ENCODE results near the gene HOXD1. TPM values are rescaled to one million over a fixed set of nuclear protein-coding genes. Genes with fewer than 3 reads are reported as not detected.

Gene HOXD1
- polyA plus RNA-seq = 1 to 10 TPM in 1 of 4 donors, under 1 TPM in 1, not detected in 2; 1.00 to 8.2 TPM
- long read RNA-seq, donor 1 = 0 reads
- long read RNA-seq, donor 2 = 0 reads
- long read RNA-seq, donor 3, partial matches to known transcripts = 211 of 212 reads
- long read RNA-seq, donor 3, other reads (novel, unspliced or antisense) = 0 of 212 reads
- long read RNA-seq, donor 4 = 0 reads
- long read RNA-seq, donor 5, partial matches to known transcripts = 0 of 1 reads
- long read RNA-seq, donor 5, other reads (novel, unspliced or antisense) = 0 of 1 reads
- long read RNA-seq, donor 6, partial matches to known transcripts = 0 of 1 reads
- long read RNA-seq, donor 6, other reads (novel, unspliced or antisense) = 0 of 1 reads
- long read RNA-seq, donor 7 = 0 reads
- long read RNA-seq, donor 8 = 0 reads
- long read RNA-seq, donor 9, partial matches to known transcripts = 0 of 1 reads
- long read RNA-seq, donor 9, other reads (novel, unspliced or antisense) = 0 of 1 reads
- long read RNA-seq, donor 10, transcript HOXD1-201 (2 exons, 1,975 nt) = major isoform, 7 of 7 reads
- long read RNA-seq, donor 10, partial matches to known transcripts = 0 of 7 reads
- long read RNA-seq, donor 10, other reads (novel, unspliced or antisense) = 0 of 7 reads

- peaks cover 4 to 65% (median 36%) of the 10 kb centered on the region in 3 donors for H3K27me3 ChIP-seq (ENCODE audit: control insufficient read depth in 3 of 3, insufficient read depth in 3 of 3, low read length in 3 of 3)
These were observed at the start of gene HOXD1 for GRCh38 chr2:176187899-176188773. Gene HOXD1 (plus strand): TSS chr2:176188668. CDS start chr2:176188802, 134 bp downstream.

GRCh38 chr2:176138923-176139660 is 49.4 kb upstream of the HOXD1 start:
- Histone ChIP-seq H3K4me3 (ENCODE audit: low read depth in 1 of 3, low read length in 3 of 3) (peak overlapping the region in 1 of 3 donors; percentile 53), H3K27ac (ENCODE audit: low read depth in 1 of 3, low read length in 2 of 3) (peak overlapping the region in 2 of 3 donors; percentile 57 to 59), H3K36me3 (ENCODE audit: control insufficient read depth in 3 of 3, insufficient read depth in 2 of 3, low read depth in 1 of 3, low read length in 3 of 3) (no peaks in the 10 kb centered on the region), H3K4me1 (ENCODE audit: control insufficient read depth in 3 of 3, insufficient read depth in 2 of 3, low read depth in 1 of 3, low read length in 2 of 3) (peaks cover 0 to 8% (median 0%) of the 10 kb centered on the region in 3 donors), H3K9me3 (ENCODE audit: control insufficient read depth in 2 of 2, insufficient read depth in 1 of 2, low read depth in 1 of 2, low read length in 1 of 2) (no peaks in the 10 kb centered on the region), H3K27me3 (ENCODE audit: control insufficient read depth in 3 of 3, insufficient read depth in 3 of 3, low read length in 3 of 3) (peaks cover 6 to 93% (median 47%) of the 10 kb centered on the region in 3 donors)
- no peak for DNase-seq
- 15 to 28% (median 24%) methylated on average over 28 of the region's 28 CpGs for WGBS, 3 donors
- FAIRE-seq = no peak

More at GRCh38 chr2:176187899-176188773, at the start of gene HOXD1:
- WGBS, 3 donors = 1 to 4% (median 2%) methylated on average over 58 to 68 of the region's 68 CpGs
- DNase-seq (peak in 1 of 2 donors; percentile 73), FAIRE-seq (no peak)
- no peaks in the 10 kb centered on the region for H3K9me3 ChIP-seq (ENCODE audit: control insufficient read depth in 2 of 2, insufficient read depth in 1 of 2, low read depth in 1 of 2, low read length in 1 of 2)
- no peaks in the 10 kb centered on the region for H3K36me3 ChIP-seq (ENCODE audit: control insufficient read depth in 3 of 3, insufficient read depth in 2 of 3, low read depth in 1 of 3, low read length in 3 of 3)
- peak within 1 kb of the TSS; percentile 44 to 56 (median 48) for H3K4me3 ChIP-seq (ENCODE audit: low read depth in 1 of 3, low read length in 3 of 3)
- H3K4me1 ChIP-seq (ENCODE audit: control insufficient read depth in 3 of 3, insufficient read depth in 2 of 3, low read depth in 1 of 3, low read length in 2 of 3) = peaks cover 0 to 4% (median 0%) of the 10 kb centered on the region in 3 donors
- H3K27ac ChIP-seq (ENCODE audit: low read depth in 1 of 3, low read length in 2 of 3) = peak within 1 kb of the TSS in 2 of 3 donors; percentile 39 to 46

GRCh38 chr2:176139661-176140512 is 48.6 kb upstream of the HOXD1 start:
- H3K27me3 ChIP-seq (ENCODE audit: control insufficient read depth in 3 of 3, insufficient read depth in 3 of 3, low read length in 3 of 3) = peaks cover 6 to 88% (median 42%) of the 10 kb centered on the region in 3 donors

GRCh38 chr2:176140513-176141317 is 47.8 kb upstream of the HOXD1 start:
- H3K4me1 ChIP-seq (ENCODE audit: control insufficient read depth in 3 of 3, insufficient read depth in 2 of 3, low read depth in 1 of 3, low read length in 2 of 3) = peaks cover 0 to 8% (median 0%) of the 10 kb centered on the region in 3 donors
- H3K4me3 ChIP-seq (ENCODE audit: low read depth in 1 of 3, low read length in 3 of 3) = peak overlapping the region in 2 of 3 donors; percentile 37
- WGBS, 3 donors = 7 to 9% (median 8%) methylated on average over 46 to 48 of the region's 48 CpGs
- H3K27ac ChIP-seq (ENCODE audit: low read depth in 1 of 3, low read length in 2 of 3) = peak overlapping the region in 1 of 3 donors; percentile 56
- FAIRE-seq = no peak
- DNase-seq = peak; percentile 39 to 88
- no peaks in the 10 kb centered on the region for H3K36me3 ChIP-seq (ENCODE audit: control insufficient read depth in 3 of 3, insufficient read depth in 2 of 3, low read depth in 1 of 3, low read length in 3 of 3)
- H3K27me3 ChIP-seq (ENCODE audit: control insufficient read depth in 3 of 3, insufficient read depth in 3 of 3, low read length in 3 of 3) = peaks cover 6 to 88% (median 44%) of the 10 kb centered on the region in 3 donors
- H3K9me3 ChIP-seq (ENCODE audit: control insufficient read depth in 2 of 2, insufficient read depth in 1 of 2, low read depth in 1 of 2, low read length in 1 of 2) = no peaks in the 10 kb centered on the region

More at GRCh38 chr2:176139661-176140512, 48.6 kb upstream of the HOXD1 start:
- 16 to 22% (median 20%) methylated on average over 41 of the region's 41 CpGs for WGBS, 3 donors
- DNase-seq (no peak), FAIRE-seq (no peak)
- peak overlapping the region in 2 of 3 donors; percentile 37 to 53 for H3K4me3 ChIP-seq (ENCODE audit: low read depth in 1 of 3, low read length in 3 of 3)
- H3K4me1 ChIP-seq (ENCODE audit: control insufficient read depth in 3 of 3, insufficient read depth in 2 of 3, low read depth in 1 of 3, low read length in 2 of 3) = peaks cover 0 to 8% (median 0%) of the 10 kb centered on the region in 3 donors
- no peaks in the 10 kb centered on the region for H3K36me3 ChIP-seq (ENCODE audit: control insufficient read depth in 3 of 3, insufficient read depth in 2 of 3, low read depth in 1 of 3, low read length in 3 of 3)
- peak overlapping the region in 2 of 3 donors; percentile 26 to 57 for H3K27ac ChIP-seq (ENCODE audit: low read depth in 1 of 3, low read length in 2 of 3)
- no peaks in the 10 kb centered on the region for H3K9me3 ChIP-seq (ENCODE audit: control insufficient read depth in 2 of 2, insufficient read depth in 1 of 2, low read depth in 1 of 2, low read length in 1 of 2)

GRCh38 chr2:176142281-176142680 is 46.2 kb upstream of the HOXD1 start:
- 80 to 90% (median 86%) methylated on average over 2 of the region's 2 CpGs for WGBS, 3 donors
- H3K4me1 ChIP-seq (ENCODE audit: control insufficient read depth in 3 of 3, insufficient read depth in 2 of 3, low read depth in 1 of 3, low read length in 2 of 3) = peaks cover 0 to 6% (median 0%) of the 10 kb centered on the region in 3 donors
- H3K36me3 ChIP-seq (ENCODE audit: control insufficient read depth in 3 of 3, insufficient read depth in 2 of 3, low read depth in 1 of 3, low read length in 3 of 3) = no peaks in the 10 kb centered on the region
- H3K27me3 ChIP-seq (ENCODE audit: control insufficient read depth in 3 of 3, insufficient read depth in 3 of 3, low read length in 3 of 3) = peaks cover 3 to 90% (median 46%) of the 10 kb centered on the region in 3 donors
- no peak for DNase-seq
- no peak overlapping the region for H3K27ac ChIP-seq (ENCODE audit: low read depth in 1 of 3, low read length in 2 of 3)
- FAIRE-seq = no peak
- no peak overlapping the region for H3K4me3 ChIP-seq (ENCODE audit: low read depth in 1 of 3, low read length in 3 of 3)
- H3K9me3 ChIP-seq (ENCODE audit: control insufficient read depth in 2 of 2, insufficient read depth in 1 of 2, low read depth in 1 of 2, low read length in 1 of 2) = no peaks in the 10 kb centered on the region

GRCh38 chr2:176145085-176145969 is 43.1 kb upstream of the HOXD1 start:
- WGBS, 3 donors = 18 to 48% (median 28%) methylated on average over 4 of the region's 4 CpGs
- Histone ChIP-seq H3K4me3 (ENCODE audit: low read depth in 1 of 3, low read length in 3 of 3) (no peak overlapping the region), H3K27ac (ENCODE audit: low read depth in 1 of 3, low read length in 2 of 3) (no peak overlapping the region), H3K9me3 (ENCODE audit: control insufficient read depth in 2 of 2, insufficient read depth in 1 of 2, low read depth in 1 of 2, low read length in 1 of 2) (no peaks in the 10 kb centered on the region), H3K36me3 (ENCODE audit: control insufficient read depth in 3 of 3, insufficient read depth in 2 of 3, low read depth in 1 of 3, low read length in 3 of 3) (peaks cover 0 to 4% (median 0%) of the 10 kb centered on the region in 3 donors), H3K4me1 (ENCODE audit: control insufficient read depth in 3 of 3, insufficient read depth in 2 of 3, low read depth in 1 of 3, low read length in 2 of 3) (peaks cover 0 to 1% (median 0%) of the 10 kb centered on the region in 3 donors), H3K27me3 (ENCODE audit: control insufficient read depth in 3 of 3, insufficient read depth in 3 of 3, low read length in 3 of 3) (peaks cover under 1 to 93% (median 53%) of the 10 kb centered on the region in 3 donors)
- DNase-seq = no peak
- FAIRE-seq = no peak
